Hypothalamus (tissue), 51 donors: ENCODE results near the gene ANKRD22.

ENCODE experiments used
- DNase-seq, 51 donors: peaks; one replicate each; lab custom pipeline; 2025; lab: John Stamatoyannopoulos, UW

ANKRD22 gene

GRCh38 chr10:88803641-88804040 is 48.0 kb downstream of the ANKRD22 start:
- no peak for DNase-seq

- DNase-seq: no peak
These were observed 48.9 kb downstream of the ANKRD22 start, which contains the start of gene LIPM for GRCh38 chr10:88802523-88803285. Gene LIPM, plus strand, starts transcription at chr10:88802730. Its CDS starts 167 bp downstream, at chr10:88802897.

GRCh38 chr10:88800152-88801125 is 51.2 kb downstream of the ANKRD22 start:
- no peak for DNase-seq

GRCh38 chr10:88794731-88795130 is 56.9 kb downstream of the ANKRD22 start:
- no peak for DNase-seq

- DNase-seq: no peak
These were observed 57.8 kb downstream of the ANKRD22 start for GRCh38 chr10:88793712-88794299.

GRCh38 chr10:88792661-88793060 is 59.0 kb downstream of the ANKRD22 start:
- DNase-seq: peak in 23 of 51 donors; percentile 2 to 34 (median 7)

GRCh38 chr10:88791924-88792323 is 59.7 kb downstream of the ANKRD22 start:
- DNase-seq: no peak

- DNase-seq: no peak
These were observed 62.7 kb downstream of the ANKRD22 start for GRCh38 chr10:88788924-88789323.

GRCh38 chr10:88787463-88787862 is 64.2 kb downstream of the ANKRD22 start:
- no peak for DNase-seq

- DNase-seq: no peak
These were observed 65.4 kb downstream of the ANKRD22 start for GRCh38 chr10:88786032-88786770.

GRCh38 chr10:88783724-88784123 is 67.9 kb downstream of the ANKRD22 start:
- DNase-seq: no peak

- no peak for DNase-seq
These were observed 69.4 kb downstream of the ANKRD22 start for GRCh38 chr10:88782222-88782621.

- DNase-seq: no peak
These were observed 70.4 kb downstream of the ANKRD22 start for GRCh38 chr10:88781206-88781605.
